HG03066 (cell line): ENCODE measurements around the gene EPM2A.

Experiments used
- ATAC-seq: cut with Tn5 transposase; IDR thresholded peaks from one replicate; pipeline ENCODE4 v1.9.1; 2021; ENCODE audit warnings: low read depth; ENCODE audit not compliant: unreplicated experiment

Gene EPM2A

DNA sequence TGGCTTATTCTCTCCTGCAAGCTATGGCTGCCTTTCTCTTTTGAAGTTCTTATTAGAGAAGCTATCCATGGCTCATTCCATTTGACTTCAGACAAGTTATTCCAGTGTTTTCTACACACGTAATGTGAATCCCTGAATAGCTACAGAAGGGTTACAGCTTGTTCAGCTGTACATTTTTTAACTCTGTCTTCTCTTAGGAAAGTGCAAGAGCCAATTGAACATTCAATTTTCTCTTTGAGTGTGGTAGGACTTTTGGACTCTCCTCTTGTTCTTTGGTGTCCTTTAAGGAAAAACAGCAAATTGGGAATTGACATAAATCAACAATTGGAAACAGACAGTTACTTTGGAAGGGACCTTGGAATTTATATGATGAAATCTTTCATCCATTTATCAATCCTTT, 125.8 kb downstream of the EPM2A start:
- ATAC-seq = no peak

DNA sequence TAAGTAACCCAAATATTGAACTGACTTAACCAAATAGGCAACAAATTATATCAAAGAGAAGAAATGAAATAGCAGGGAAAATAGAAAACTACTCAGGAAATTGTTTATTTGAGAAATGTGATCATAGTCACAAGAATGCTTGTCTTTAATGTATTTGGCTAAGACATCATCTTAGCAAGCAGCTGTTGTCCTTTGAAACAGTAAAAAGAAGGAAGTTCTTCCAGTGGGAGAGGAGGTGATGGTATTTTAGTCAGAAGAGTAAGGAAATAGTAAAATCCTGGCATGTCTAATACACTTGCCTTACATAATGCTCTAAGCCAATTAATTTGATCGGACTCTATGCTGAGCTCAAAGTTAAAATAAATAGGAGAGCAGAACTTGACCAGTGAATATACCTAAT, 126.5 kb downstream of the EPM2A start:
- ATAC-seq = no peak

- ATAC-seq = no peak
Measured at GRCh38 chr6:145603991-145604390, 131.3 kb downstream of the EPM2A start.

- ATAC-seq = no peak
Measured at GRCh38 chr6:145603424-145603833, 131.9 kb downstream of the EPM2A start.

- no peak for ATAC-seq
Measured at GRCh38 chr6:145602726-145603326, 132.5 kb downstream of the EPM2A start.

DNA sequence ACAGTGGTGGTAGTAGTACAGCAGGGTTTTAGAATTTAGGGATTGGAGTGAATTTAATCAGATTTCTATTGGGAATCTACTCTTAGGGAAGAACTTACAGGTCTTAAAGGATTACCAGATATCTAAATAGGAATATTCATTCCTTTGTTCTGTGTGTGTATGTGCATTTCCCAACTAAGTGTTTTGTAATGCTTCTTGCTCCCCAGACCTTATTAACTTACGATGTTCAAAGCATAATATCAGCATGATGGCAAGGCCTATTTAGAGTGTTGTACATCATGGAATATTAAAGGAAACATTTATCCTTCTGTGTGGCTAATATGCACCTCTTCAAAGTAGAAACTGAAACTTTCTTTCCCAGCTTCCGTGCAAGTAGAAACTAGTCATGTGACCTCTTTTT, 133.9 kb downstream of the EPM2A start:
- no peak for ATAC-seq

DNA sequence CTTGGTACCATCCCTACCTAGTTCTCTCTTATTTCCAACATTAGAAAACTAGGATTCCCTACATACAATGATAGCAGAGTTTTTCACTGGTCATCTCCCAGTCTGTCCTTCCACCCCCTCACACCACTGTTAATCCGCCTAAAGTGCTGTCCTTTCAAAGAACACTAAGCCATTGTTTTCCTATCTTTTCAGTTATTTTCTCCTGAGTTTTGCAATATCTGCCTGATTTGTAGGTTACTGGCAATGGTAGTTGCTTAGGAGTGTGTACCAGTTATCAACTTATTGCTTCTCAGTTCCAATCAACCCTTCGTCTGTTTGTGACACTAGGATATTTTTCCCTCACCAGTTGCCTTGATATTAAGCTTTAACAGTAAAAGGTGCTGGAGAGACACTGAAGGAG, 135.0 kb downstream of the EPM2A start:
- no peak for ATAC-seq

- ATAC-seq = no peak
Measured at GRCh38 chr6:145588981-145589380, 146.3 kb downstream of the EPM2A start.

GRCh38 chr6:145587334-145587733, 148.0 kb downstream of the EPM2A start:
- ATAC-seq = no peak

DNA sequence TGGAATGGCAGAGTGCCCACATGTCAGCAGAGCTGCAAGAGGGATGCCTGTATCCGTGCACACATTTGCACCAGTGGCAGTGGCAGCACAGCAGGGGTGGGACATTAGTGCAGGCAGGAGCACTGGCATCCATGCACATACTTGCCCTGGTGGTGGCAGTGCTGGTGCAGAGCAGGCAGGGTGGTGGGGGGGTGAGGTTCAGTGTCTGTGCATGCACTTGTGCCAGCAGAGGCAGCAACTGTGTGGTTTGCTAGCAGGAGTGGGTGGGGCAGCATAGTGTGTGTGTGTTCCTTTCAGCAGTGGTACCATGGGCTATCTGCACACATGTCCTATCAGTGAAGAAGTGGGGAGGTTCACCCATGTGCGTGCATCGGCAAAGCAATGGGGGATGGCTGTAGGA, 151.6 kb downstream of the EPM2A start:
- ATAC-seq = no peak
